D721Med (cell line): Measurements from ENCODE around the gene FXYD5.
"Not testable (repeated sequence)": the region's sequence is repeated elsewhere in the genome, so short reads cannot be mapped to it uniquely, and the experiment has no call there.

Experiments
- DNase-seq: peaks from one replicate; pipeline ENCODE4 v3.0.0; 2011; ENCODE audit warnings: low spot score; ENCODE audit not compliant: insufficient read length
- FAIRE-seq: peaks from 2 replicates; lab custom pipeline; 2011; peaks lifted over from hg19 to GRCh38; lab: Jason Lieb, UNC
- TF ChIP-seq, protein P1 (sequence below): IDR thresholded peaks from 2 replicates; pipeline ENCODE4 v1.5.1; 2012; ENCODE audit warnings: mild to moderate bottlenecking, control low read depth; ENCODE audit not compliant: insufficient read depth; ENCODE audit errors: missing control alignments

FXYD5 gene

DNA sequence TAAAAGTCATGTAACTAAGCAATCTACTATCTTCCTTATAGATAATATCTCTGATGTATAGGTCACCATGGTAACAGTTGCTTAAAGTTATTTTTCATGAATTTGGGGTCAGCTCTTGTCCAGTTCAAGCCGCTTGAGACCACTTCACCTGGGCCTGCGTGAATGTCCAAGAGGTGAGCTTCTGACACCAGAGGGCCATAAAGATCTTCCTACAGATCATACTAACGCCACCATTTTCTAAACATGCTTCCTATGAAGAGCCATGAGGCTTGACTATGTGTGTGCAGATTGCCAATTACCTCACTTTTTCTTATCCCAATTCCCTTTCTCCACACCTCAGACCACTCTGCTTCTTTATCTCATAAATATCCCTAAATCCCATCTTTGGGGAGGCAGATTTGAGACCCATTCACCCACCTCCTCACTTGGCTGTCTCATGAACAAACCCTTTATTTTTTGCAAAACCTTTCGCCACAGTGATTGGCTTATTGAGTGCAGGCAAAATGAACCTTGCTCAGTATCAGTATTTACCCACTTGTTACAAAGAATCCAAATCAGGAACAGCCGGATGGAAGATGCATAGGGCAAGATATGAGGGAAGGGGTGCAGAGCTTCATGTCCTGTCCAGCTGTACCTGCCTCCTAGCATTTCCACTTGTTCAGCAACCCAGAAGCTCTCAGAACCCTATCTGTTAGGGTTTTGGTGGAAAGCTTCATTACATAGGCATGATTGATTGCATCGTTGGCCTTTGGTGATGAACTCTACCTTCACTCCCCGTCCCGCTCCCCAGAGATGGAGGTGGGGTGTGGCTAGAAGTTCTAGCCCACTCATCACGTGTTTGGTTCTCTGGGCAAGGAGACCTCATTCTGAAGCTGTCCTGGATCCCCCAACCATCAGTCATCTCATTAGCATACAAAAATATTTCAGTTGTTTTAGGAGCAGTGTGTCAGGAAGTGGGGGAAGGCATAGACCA, 39.8 kb downstream of the FXYD5 start:
- FAIRE-seq, result no peak
- TF ChIP-seq, protein P1, sequence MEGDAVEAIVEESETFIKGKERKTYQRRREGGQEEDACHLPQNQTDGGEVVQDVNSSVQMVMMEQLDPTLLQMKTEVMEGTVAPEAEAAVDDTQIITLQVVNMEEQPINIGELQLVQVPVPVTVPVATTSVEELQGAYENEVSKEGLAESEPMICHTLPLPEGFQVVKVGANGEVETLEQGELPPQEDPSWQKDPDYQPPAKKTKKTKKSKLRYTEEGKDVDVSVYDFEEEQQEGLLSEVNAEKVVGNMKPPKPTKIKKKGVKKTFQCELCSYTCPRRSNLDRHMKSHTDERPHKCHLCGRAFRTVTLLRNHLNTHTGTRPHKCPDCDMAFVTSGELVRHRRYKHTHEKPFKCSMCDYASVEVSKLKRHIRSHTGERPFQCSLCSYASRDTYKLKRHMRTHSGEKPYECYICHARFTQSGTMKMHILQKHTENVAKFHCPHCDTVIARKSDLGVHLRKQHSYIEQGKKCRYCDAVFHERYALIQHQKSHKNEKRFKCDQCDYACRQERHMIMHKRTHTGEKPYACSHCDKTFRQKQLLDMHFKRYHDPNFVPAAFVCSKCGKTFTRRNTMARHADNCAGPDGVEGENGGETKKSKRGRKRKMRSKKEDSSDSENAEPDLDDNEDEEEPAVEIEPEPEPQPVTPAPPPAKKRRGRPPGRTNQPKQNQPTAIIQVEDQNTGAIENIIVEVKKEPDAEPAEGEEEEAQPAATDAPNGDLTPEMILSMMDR, result no peak
- DNase-seq, result no peak

GRCh38 chr19:35195830-35196229, 41.3 kb downstream of the FXYD5 start:
- DNase-seq (no peak), FAIRE-seq (no peak)
- TF ChIP-seq, protein P1, result no peak

- not testable (repeated sequence) for FAIRE-seq, DNase-seq
These were observed 42.3 kb downstream of the FXYD5 start for GRCh38 chr19:35196861-35197260.

DNA sequence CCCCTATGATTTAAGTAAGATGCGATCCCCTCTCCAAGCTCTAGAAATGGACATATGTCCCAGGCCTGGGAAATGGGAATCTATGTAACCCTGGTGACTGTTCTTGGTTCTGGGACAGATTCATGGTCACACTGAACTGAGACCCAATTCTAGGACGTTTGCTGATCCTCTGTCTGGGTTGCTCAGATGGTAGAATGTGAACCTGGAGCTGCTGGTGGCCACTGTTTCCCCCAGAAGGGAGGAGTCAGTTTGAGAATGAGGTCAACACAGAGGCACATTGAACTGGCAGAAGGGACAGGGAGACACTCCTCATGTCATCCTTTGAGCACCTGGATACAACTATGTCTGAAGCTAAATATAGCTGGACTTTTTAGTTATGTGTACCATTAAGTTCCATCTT, 44.9 kb downstream of the FXYD5 start:
- FAIRE-seq (no peak), DNase-seq (no peak)
- TF ChIP-seq, protein P1, result no peak

- no peak for DNase-seq
- TF ChIP-seq, protein P1, result no peak
- FAIRE-seq, result no peak
These were observed 48.5 kb downstream of the FXYD5 start for GRCh38 chr19:35202722-35203688.

GRCh38 chr19:35204799-35205732, 50.5 kb downstream of the FXYD5 start:
- TF ChIP-seq, protein P1, result no peak
- no peak for FAIRE-seq
- no peak for DNase-seq
